GM12892 (cell line): Measurements from ENCODE around the gene DENND6A.
"Not testable (repeated sequence)": the region's sequence is repeated elsewhere in the genome, so short reads cannot be mapped to it uniquely, and the experiment has no call there.

Experiments used
- POLR2A ChIP-seq: IDR thresholded peaks from 2 replicates; pipeline ENCODE4 v1.6.1; 2011; ENCODE audit warnings: low read depth, low read length, control low read depth
- TAF1 ChIP-seq: IDR thresholded peaks from 2 replicates; pipeline ENCODE4 v1.6.1; 2011; ENCODE audit warnings: low read depth, mild to moderate bottlenecking, control low read depth, low read length, borderline replicate concordance

DNA sequence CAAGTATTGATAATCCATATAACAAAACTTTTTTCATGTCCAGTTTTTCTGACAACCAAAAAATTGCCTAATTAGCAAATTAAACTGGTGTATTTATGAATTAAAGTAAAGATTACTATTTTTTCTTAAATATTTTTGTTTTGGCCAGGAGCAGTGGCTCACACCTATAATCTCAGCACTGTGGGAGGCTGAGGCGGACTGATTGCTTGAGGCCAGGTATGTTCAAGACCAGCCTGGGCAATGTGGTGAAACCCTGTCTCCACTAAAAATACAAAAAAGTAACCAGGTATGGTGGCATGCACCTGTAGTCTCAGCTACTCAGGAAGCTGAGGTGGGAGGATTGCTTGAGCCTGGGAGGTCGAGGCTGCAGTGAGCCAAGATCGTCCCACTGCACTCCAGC lies 12.5 kb upstream of the DENND6A start:
- not testable (repeated sequence) for TF ChIP-seq TAF1, POLR2A
